Mammary epithelial cell (primary cell): ENCODE data around the gene UBE2S.

Experiments used
- EZH2 ChIP-seq: IDR thresholded peaks from 2 replicates; pipeline ENCODE4 v1.6.1; 2012; ENCODE audit warnings: low read length, inconsistent platforms, borderline replicate concordance
- TF ChIP-seq, protein P1 (sequence below), 2 donors: IDR thresholded peaks in 1 of 2; conservative IDR thresholded peaks in 1 of 2; 2 replicates each; pipeline ENCODE4 v1.5.1; 2011 to 2012; ENCODE audit warnings: inconsistent platforms in 2 of 2, low read length in 2 of 2, mild to moderate bottlenecking in 2 of 2, control low read depth in 1 of 2, low read depth in 1 of 2; ENCODE audit not compliant: insufficient read depth in 1 of 2; ENCODE audit errors: extremely low read depth in 1 of 2

DNA sequence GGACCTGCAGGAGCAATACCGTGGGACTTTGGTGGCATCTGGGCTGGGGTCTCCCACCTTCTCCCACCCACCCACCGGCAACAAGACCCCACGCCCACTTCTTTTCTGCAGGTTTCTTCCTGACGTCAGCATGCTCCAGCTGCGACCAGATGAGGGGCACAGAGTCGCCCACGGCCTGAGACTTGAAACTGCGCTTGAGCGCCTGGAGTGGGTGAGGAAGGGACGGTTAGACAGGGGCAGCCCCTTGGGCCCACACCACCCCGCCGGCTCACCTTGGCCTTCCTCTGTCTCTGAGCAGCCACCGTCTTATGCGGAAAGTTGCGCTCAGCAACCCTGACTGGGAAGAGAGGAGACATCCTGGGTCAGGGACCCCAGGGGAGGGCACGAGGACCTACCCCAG is 46.7 kb downstream of the UBE2S start:
- TF ChIP-seq, protein P1, sequence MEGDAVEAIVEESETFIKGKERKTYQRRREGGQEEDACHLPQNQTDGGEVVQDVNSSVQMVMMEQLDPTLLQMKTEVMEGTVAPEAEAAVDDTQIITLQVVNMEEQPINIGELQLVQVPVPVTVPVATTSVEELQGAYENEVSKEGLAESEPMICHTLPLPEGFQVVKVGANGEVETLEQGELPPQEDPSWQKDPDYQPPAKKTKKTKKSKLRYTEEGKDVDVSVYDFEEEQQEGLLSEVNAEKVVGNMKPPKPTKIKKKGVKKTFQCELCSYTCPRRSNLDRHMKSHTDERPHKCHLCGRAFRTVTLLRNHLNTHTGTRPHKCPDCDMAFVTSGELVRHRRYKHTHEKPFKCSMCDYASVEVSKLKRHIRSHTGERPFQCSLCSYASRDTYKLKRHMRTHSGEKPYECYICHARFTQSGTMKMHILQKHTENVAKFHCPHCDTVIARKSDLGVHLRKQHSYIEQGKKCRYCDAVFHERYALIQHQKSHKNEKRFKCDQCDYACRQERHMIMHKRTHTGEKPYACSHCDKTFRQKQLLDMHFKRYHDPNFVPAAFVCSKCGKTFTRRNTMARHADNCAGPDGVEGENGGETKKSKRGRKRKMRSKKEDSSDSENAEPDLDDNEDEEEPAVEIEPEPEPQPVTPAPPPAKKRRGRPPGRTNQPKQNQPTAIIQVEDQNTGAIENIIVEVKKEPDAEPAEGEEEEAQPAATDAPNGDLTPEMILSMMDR (conservative IDR thresholded peaks at IDR 0.05 in 1 of 2, IDR thresholded peaks at IDR 0.05 in 1 of 2; ENCODE audit: extremely low read depth in 1 of 2, insufficient read depth in 1 of 2, low read depth in 1 of 2, low read length in 2 of 2): no peak
- no peak for TF ChIP-seq EZH2
